OCI-LY1 (cell line): ENCODE data around the gene PJA2.

ENCODE experiments used
- H2AFZ ChIP-seq: fragments of 200-600 bp; sonication (generic), shearing (Covaris generic); 2 replicates; pipeline ENCODE4 v1.6.0; 2014; ENCODE audit warnings: antibody characterized with exemption, mild to moderate bottlenecking, low read length
- H3F3A ChIP-seq: fragments of 200-600 bp; sonication (generic), shearing (Covaris generic); 2 replicates; pipeline ENCODE4 v1.6.0; 2014; ENCODE audit warnings: mild to moderate bottlenecking, antibody characterized with exemption, low read length, moderate library complexity; ENCODE audit not compliant: insufficient read depth
- H3K27ac ChIP-seq: fragments of 200-600 bp; sonication (generic); 2 replicates; pipeline ENCODE4 v1.5.1; 2014; ENCODE audit warnings: low read length, mixed run types, mild to moderate bottlenecking, low read depth; ENCODE audit not compliant: poor library complexity, severe bottlenecking
- H3K27me3 ChIP-seq: fragments of 200-600 bp; sonication (generic); 2 replicates; pipeline ENCODE4 v1.6.0; 2014; ENCODE audit warnings: antibody characterized with exemption, mild to moderate bottlenecking, low read length, moderate library complexity; ENCODE audit not compliant: insufficient read depth
- H3K36me3 ChIP-seq: fragments of 200-600 bp; sonication (generic); 2 replicates; pipeline ENCODE4 v1.6.1; 2014; ENCODE audit warnings: mild to moderate bottlenecking, antibody characterized with exemption, low read length, moderate library complexity, mixed read lengths; ENCODE audit not compliant: insufficient read depth
- H3K4me1 ChIP-seq: fragments of 200-600 bp; sonication (generic); 2 replicates; pipeline ENCODE4 v1.5.1; 2014; ENCODE audit warnings: mild to moderate bottlenecking, low read length, moderate library complexity; ENCODE audit not compliant: insufficient read depth, severe bottlenecking
- H3K4me2 ChIP-seq: fragments of 200-600 bp; sonication (generic), shearing (Covaris generic); 2 replicates; pipeline ENCODE4 v1.6.1; 2014; ENCODE audit warnings: low read length
- H3K4me3 ChIP-seq: fragments of 200-600 bp; sonication (generic); 2 replicates; pipeline ENCODE4 v1.5.1; 2014; ENCODE audit warnings: low read length, low read depth, mild to moderate bottlenecking, mixed read lengths; ENCODE audit not compliant: poor library complexity, severe bottlenecking
- H3K79me2 ChIP-seq: fragments of 200-600 bp; shearing (Covaris generic); 2 replicates; pipeline ENCODE4 v1.6.1; 2016; ENCODE audit warnings: mixed run types, low read length, mixed read lengths; ENCODE audit not compliant: insufficient read depth
- H3K9ac ChIP-seq: fragments of 200-600 bp; sonication (generic), shearing (Covaris generic); 2 replicates; pipeline ENCODE4 v1.6.1; 2014; ENCODE audit warnings: mild to moderate bottlenecking, low read length, mixed read lengths
- H3K9me2 ChIP-seq: fragments of 200-600 bp; sonication (generic), shearing (Covaris generic); 2 replicates; pipeline ENCODE4 v1.6.1; 2014; ENCODE audit warnings: low read depth, mild to moderate bottlenecking, low read length, mixed read lengths
- H3K9me3 ChIP-seq: fragments of 200-600 bp; shearing (Covaris generic); 2 replicates; pipeline ENCODE4 v1.6.1; 2014; ENCODE audit warnings: low read length, mixed read lengths
- H4K20me1 ChIP-seq: fragments of 200-600 bp; sonication (generic), shearing (Covaris generic); 2 replicates; pipeline ENCODE4 v1.6.0; 2016; ENCODE audit warnings: mild to moderate bottlenecking, low read length; ENCODE audit not compliant: insufficient read depth
- EZH2 ChIP-seq: fragments of 200-600 bp; sonication (generic), shearing (Covaris generic); IDR thresholded peaks from 2 replicates; pipeline ENCODE4 v1.8.0; 2017; ENCODE audit warnings: borderline replicate concordance, mixed run types, mild to moderate bottlenecking, antibody characterized with exemption, low read length, moderate library complexity, mixed read lengths
- TF ChIP-seq, protein P1 (sequence below): fragments of 200-600 bp; sonication (generic), shearing (Covaris generic); IDR thresholded peaks from 2 replicates; pipeline ENCODE4 v1.5.1; 2017; ENCODE audit warnings: mild to moderate bottlenecking, antibody characterized with exemption, low read length, moderate library complexity, mixed read lengths

PJA2 gene

DNA sequence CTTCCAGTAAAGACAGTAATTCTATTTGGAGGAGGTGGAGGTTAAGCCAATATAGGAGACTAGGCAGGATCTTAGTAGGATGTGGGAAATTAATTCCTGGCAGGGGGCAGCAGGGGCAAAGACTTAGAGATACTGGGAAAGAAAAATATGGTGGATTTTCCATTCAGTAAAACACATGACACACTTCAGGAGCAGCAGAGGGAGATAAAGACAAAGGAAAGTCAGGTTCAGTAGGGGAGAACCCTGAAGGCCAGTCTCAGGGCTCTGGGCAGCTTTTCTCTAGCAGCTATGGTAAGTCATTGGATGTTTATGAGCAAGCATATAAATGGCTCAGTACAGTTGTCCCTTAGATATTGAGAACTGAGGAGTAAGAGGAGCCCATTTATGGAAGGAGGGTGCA, 105.5 kb downstream of the PJA2 start:
- no peak overlapping the region for H3K27ac ChIP-seq
- no peaks in the 10 kb centered on the region for H3K27me3 ChIP-seq
- TF ChIP-seq, protein P1, sequence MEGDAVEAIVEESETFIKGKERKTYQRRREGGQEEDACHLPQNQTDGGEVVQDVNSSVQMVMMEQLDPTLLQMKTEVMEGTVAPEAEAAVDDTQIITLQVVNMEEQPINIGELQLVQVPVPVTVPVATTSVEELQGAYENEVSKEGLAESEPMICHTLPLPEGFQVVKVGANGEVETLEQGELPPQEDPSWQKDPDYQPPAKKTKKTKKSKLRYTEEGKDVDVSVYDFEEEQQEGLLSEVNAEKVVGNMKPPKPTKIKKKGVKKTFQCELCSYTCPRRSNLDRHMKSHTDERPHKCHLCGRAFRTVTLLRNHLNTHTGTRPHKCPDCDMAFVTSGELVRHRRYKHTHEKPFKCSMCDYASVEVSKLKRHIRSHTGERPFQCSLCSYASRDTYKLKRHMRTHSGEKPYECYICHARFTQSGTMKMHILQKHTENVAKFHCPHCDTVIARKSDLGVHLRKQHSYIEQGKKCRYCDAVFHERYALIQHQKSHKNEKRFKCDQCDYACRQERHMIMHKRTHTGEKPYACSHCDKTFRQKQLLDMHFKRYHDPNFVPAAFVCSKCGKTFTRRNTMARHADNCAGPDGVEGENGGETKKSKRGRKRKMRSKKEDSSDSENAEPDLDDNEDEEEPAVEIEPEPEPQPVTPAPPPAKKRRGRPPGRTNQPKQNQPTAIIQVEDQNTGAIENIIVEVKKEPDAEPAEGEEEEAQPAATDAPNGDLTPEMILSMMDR = no peak
- no peak for TF ChIP-seq EZH2
- H3K4me1 ChIP-seq = no peaks in the 10 kb centered on the region
- no peaks in the 10 kb centered on the region for H4K20me1 ChIP-seq
- no peak overlapping the region for H2AFZ ChIP-seq
- no peaks in the 10 kb centered on the region for H3K9me2 ChIP-seq
- no peak overlapping the region for H3K4me2 ChIP-seq
- no peaks in the 10 kb centered on the region for H3K36me3 ChIP-seq
- no peaks in the 10 kb centered on the region for H3K9me3 ChIP-seq
- H3K79me2 ChIP-seq = no peaks in the 10 kb centered on the region
- H3K9ac ChIP-seq = no peak overlapping the region
- H3F3A ChIP-seq = no peaks in the 10 kb centered on the region
- H3K4me3 ChIP-seq = no peak overlapping the region

DNA sequence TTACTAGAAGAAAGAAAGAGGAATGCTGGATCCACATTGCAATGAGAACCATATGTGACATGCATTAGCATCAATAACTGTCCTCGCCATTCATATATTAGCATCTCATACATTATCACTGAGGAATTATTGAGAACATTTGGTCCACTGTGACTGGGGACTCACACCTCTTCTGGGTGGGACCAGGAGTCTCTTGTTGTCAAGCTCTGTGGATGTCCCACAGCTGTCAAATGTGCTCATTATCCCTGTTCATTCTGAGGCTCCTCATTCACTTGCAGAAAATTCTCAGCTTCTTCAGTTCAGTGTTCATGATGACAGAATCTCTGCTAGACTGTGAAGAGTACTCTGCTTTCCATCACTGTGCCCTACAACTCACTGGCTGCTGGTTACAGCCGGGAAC, 109.4 kb downstream of the PJA2 start:
- no peak overlapping the region for H3K27ac ChIP-seq
- H3K9ac ChIP-seq = no peak overlapping the region
- no peak overlapping the region for H3K4me2 ChIP-seq
- H3K36me3 ChIP-seq = no peaks in the 10 kb centered on the region
- no peaks in the 10 kb centered on the region for H3F3A ChIP-seq
- H4K20me1 ChIP-seq = no peaks in the 10 kb centered on the region
- TF ChIP-seq EZH2 = no peak
- TF ChIP-seq, protein P1 = no peak
- H3K4me3 ChIP-seq = no peak overlapping the region
- H2AFZ ChIP-seq = no peak overlapping the region
- H3K9me2 ChIP-seq = no peaks in the 10 kb centered on the region
- H3K9me3 ChIP-seq = no peaks in the 10 kb centered on the region
- no peaks in the 10 kb centered on the region for H3K4me1 ChIP-seq
- H3K27me3 ChIP-seq = no peaks in the 10 kb centered on the region
- no peaks in the 10 kb centered on the region for H3K79me2 ChIP-seq

DNA sequence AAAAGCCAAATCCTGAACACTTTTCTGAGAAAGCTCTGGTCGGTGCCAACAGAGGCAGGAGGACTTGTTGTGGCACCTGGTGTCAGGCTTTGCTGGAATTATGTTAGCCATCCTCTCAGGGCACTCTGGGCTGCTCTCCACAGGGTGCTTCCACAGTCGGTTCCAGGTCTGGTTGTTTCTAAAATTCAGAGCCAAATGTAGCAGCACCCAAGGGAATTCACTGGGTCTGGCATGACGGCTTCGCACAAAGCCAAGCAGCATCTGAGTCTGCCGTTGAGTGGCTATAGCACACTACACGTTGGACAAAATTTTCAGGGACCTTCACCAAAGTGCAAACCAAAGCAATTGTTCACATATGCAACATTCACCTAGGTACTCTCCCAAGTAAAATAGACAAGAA, 110.2 kb downstream of the PJA2 start:
- Histone ChIP-seq H3K9me3 (no peaks in the 10 kb centered on the region), H3K9me2 (no peaks in the 10 kb centered on the region), H3K36me3 (no peaks in the 10 kb centered on the region), H3K4me2 (no peak overlapping the region), H4K20me1 (no peaks in the 10 kb centered on the region), H3K27ac (no peak overlapping the region), H3F3A (no peaks in the 10 kb centered on the region), H3K9ac (no peak overlapping the region), H3K4me1 (no peaks in the 10 kb centered on the region), H3K27me3 (no peaks in the 10 kb centered on the region), H3K79me2 (no peaks in the 10 kb centered on the region), H2AFZ (no peak overlapping the region), H3K4me3 (no peak overlapping the region)
- TF ChIP-seq, protein P1 = no peak
- TF ChIP-seq EZH2 = no peak
